HG03039 (cell line): ENCODE measurements around the gene SLC4A5.

Source experiments
- ATAC-seq: cut with Tn5 transposase; IDR thresholded peaks from one replicate; pipeline ENCODE4 v1.9.1; 2021; ENCODE audit warnings: mild to moderate bottlenecking, moderate library complexity; ENCODE audit not compliant: unreplicated experiment

Gene SLC4A5

GRCh38 chr2:74174909-74175308, 168.3 kb downstream of the SLC4A5 start:
- ATAC-seq: no peak

DNA sequence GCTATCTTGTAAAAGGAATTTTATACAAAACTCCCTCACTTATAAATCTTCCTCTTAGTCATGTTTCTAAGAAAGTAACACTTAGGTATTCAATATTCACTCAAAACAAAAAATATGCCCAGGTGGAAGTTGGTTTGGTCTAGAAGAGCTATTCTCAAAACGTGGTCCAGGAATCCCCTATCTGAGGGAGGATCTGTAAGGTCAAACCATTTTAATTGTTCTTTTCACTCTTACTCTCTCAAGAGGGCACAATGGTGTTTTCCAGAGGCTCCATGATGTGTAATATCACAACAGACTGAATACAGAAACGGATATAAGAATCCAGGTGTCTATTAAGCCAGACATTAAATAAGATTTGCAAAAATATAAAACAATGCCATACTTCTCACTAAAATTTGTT, 174.5 kb downstream of the SLC4A5 start:
- ATAC-seq: no peak
